ENCODE results near the gene WNT11.

Gene WNT11

GRCh38 chr11:76151556-76152085 is 54.7 kb downstream of the WNT11 start:
- no peak for DNase-seq

GRCh38 chr11:76150141-76150540 is 56.2 kb downstream of the WNT11 start:
- no peak for DNase-seq

GRCh38 chr11:76149713-76150112 is 56.6 kb downstream of the WNT11 start:
- no peak for DNase-seq

GRCh38 chr11:76148941-76149613 is 57.2 kb downstream of the WNT11 start:
- DNase-seq = no peak

GRCh38 chr11:76148231-76148630 is 58.1 kb downstream of the WNT11 start:
- DNase-seq = no peak

GRCh38 chr11:76147106-76147740 is 59.1 kb downstream of the WNT11 start:
- DNase-seq = no peak

- DNase-seq = no peak
These were observed 63.0 kb downstream of the WNT11 start for GRCh38 chr11:76143274-76143673.

- DNase-seq = no peak
These were observed 64.3 kb downstream of the WNT11 start for GRCh38 chr11:76141901-76142588.

- DNase-seq = no peak
These were observed 65.3 kb downstream of the WNT11 start for GRCh38 chr11:76140912-76141574.

- no peak for DNase-seq
These were observed 67.0 kb downstream of the WNT11 start for GRCh38 chr11:76139314-76139713.

Data from activated T-cell treated with anti-CD3 and anti-CD28 coated beads, Interleukin-2, amount 50 U/mL, for 1 hour (primary cell).